ENCODE measurements around the gene RASA2. TPM values are rescaled to one million over a fixed set of nuclear protein-coding genes. Genes with fewer than 3 reads are reported as not detected.

RASA2 gene
- total and polyA plus RNA-seq, 2 of the 8 experiments (the other 6 are each of a cell fraction or from before 2014, with no cell fraction given): 3.5 to 15.9 TPM

- Histone ChIP-seq H3K79me2 (ENCODE audit: control insufficient read depth in 1 of 2, insufficient read depth in 2 of 2, low read length in 2 of 2) (peaks cover 0 to 36% of the 10 kb centered on the region in 2 experiments; a peak in 3 of 4 replicates), H3K27me3 (replicated peaks in 1 of 4; ENCODE audit: control insufficient read depth in 3 of 4, extremely low read depth in 1 of 4, insufficient read depth in 3 of 4, low read length in 3 of 4) (no peaks in the 10 kb centered on the region), H3K27ac (ENCODE audit: low read depth, low read length) (peak overlapping the region; percentile 41; the same call in 1 of the 2 replicates), H2BK120ac (replicated peaks; ENCODE audit: low read depth, low read length) (no peak overlapping the region), H2BK20ac (ENCODE audit: low read length) (no peak overlapping the region), H4K5ac (ENCODE audit: insufficient read length, low read depth, low read length) (peak overlapping the region; percentile 81), H3K23me2 (ENCODE audit: low read depth, low read length) (no peaks in the 10 kb centered on the region), H3K18ac (ENCODE audit: extremely low read depth, low read length) (no peak overlapping the region; the same call in 1 of the 2 replicates), H3K4me3 (ENCODE audit: extremely low read depth in 1 of 4, insufficient read depth in 2 of 4, low read depth in 3 of 4, low read length in 4 of 4) (peak overlapping the region; percentile 39 to 63 (median 54)), H3K9ac (replicated peaks in 1 of 4; ENCODE audit: extremely low read depth in 1 of 4, low read depth in 3 of 4, low read length in 3 of 4) (peak overlapping the region in 1 of 4 experiments; percentile 14; a peak in 3 of 7 replicates), H3K79me1 (ENCODE audit: low read depth, low read length) (peaks cover 2% of the 10 kb centered on the region; the same call in 1 of the 2 replicates), H4K91ac (replicated peaks; ENCODE audit: insufficient read length, low read length) (no peak overlapping the region), H3K4me1 (replicated peaks in 1 of 4; ENCODE audit: control insufficient read depth in 3 of 4, insufficient read depth in 4 of 4, low read length in 3 of 4) (peaks cover 3 to 20% (median 11%) of the 10 kb centered on the region in 4 experiments; a peak in 6 of 7 replicates), H2BK12ac (ENCODE audit: low read depth, low read length) (no peak overlapping the region), H4K8ac (ENCODE audit: extremely low read depth, insufficient read depth, low read length) (no peak overlapping the region), H3K4ac (replicated peaks; ENCODE audit: insufficient read length, low read depth, low read length) (no peak overlapping the region), H3K23ac (ENCODE audit: insufficient read length) (no peak overlapping the region), H2AFZ (ENCODE audit: low read length) (0 out of 2 replicates have a peak overlapping the region, but pooled peaks have one; percentile 11), H3K56ac (replicated peaks; ENCODE audit: insufficient read length, low read depth, low read length) (no peak overlapping the region), H3K36me3 (ENCODE audit: control insufficient read depth in 2 of 4, insufficient read depth in 4 of 4, low read length in 3 of 4) (no peaks in the 10 kb centered on the region), H2AK5ac (ENCODE audit: low read depth, low read length) (no peak overlapping the region), H2BK15ac (ENCODE audit: low read length) (no peak overlapping the region), H3K4me2 (ENCODE audit: insufficient read depth in 1 of 2, low read depth in 2 of 2, low read length in 2 of 2) (peak overlapping the region; percentile 58 to 61), H4K20me1 (replicated peaks in 1 of 2; ENCODE audit: control insufficient read depth in 1 of 2, insufficient read depth in 2 of 2, low read length in 2 of 2) (peaks cover 2 to 5% of the 10 kb centered on the region in 2 experiments), H2BK5ac (ENCODE audit: low read depth, low read length) (no peak overlapping the region), H3K14ac (ENCODE audit: insufficient read length) (no peak overlapping the region), H3K9me3 (ENCODE audit: insufficient read depth in 2 of 2, low read depth in 1 of 2, low read length in 1 of 2) (no peaks in the 10 kb centered on the region)
- DNase-seq (ENCODE audit: low read depth in 1 of 2, low spot score in 2 of 2) (no peak), FAIRE-seq (no peak)
- TF ChIP-seq CTCF (IDR thresholded peaks at IDR 0.05; ENCODE audit: control extremely low read depth in 1 of 3, insufficient read depth in 1 of 3, low read depth in 1 of 3, low read length in 3 of 3) (no peak), HDAC2 (IDR thresholded peaks at IDR 0.05; ENCODE audit: borderline replicate concordance in 1 of 2, low read depth in 2 of 2, low read length in 2 of 2) (0 out of 4 replicates have a peak, but pooled peaks of 1 of the 2 experiments have one; percentile 54)
- ChIA-PET CTCF (ENCODE audit: partially characterized antibody) (no interaction called here), POLR2A (ENCODE audit: partially characterized antibody) (interaction anchor here (1.0 to 2.0 kb wide), 6 partner anchors 12 to 354 kb away, joined by 3 to 14 read pairs (median 4); no protein-coding TSS in a partner anchor)
- 0% methylated on average over 4 of the region's 4 CpGs; no CpG with 5 or more reads in 1 of the 2 experiments for WGBS, 2 experiments (ENCODE audit: extremely low coverage in 1 of 2, insufficient coverage in 1 of 2, insufficient read length in 1 of 2, insufficient replicate concordance in 2 of 2, low coverage in 1 of 2, low lambda C conversion rate in 2 of 2, missing lambda C conversion rate in 1 of 2)
Measured at GRCh38 chr3:141486496-141486745, 406 bp upstream of the RASA2 start.

Data from H1 (cell line).